GM12878 (cell line): Measurements from ENCODE around the gene SYT3. TPM values are rescaled to one million over a fixed set of nuclear protein-coding genes. Genes with fewer than 3 reads are reported as not detected.

Source experiments
- ATAC-seq: fragments of 200-7000 bp; cut with Tn5 transposase; 3 replicates; pipeline ENCODE4 v1.9.1; 2020; ENCODE audit warnings: mild to moderate bottlenecking, moderate library complexity
- BruUV-seq: library from RNA; stranded (reverse); fragments of 400-500 nt; replicated peaks from 2 replicates; lab custom pipeline; 2021; lab: Mats Ljungman, UMichigan
- CTCF ChIA-PET: fragments of 300-600 bp; sonication (Branson Sonifier 250); formaldehyde crosslinking; extraction: SDS; loops from one replicate; lab custom pipeline; 2021; ENCODE audit warnings: inconsistent platforms; lab: Yijun Ruan, JAX
- POLR2A ChIA-PET: fragments of 350-600 bp; formaldehyde crosslinking; extraction: SDS; loops from one replicate; lab custom pipeline; 2021; ENCODE audit warnings: inconsistent platforms; lab: Charles Lee
- RAD21 ChIA-PET: fragments of 300-600 bp; sonication (Branson Sonifier 250); formaldehyde crosslinking; loops from one replicate; lab custom pipeline; 2023; ENCODE audit warnings: antibody characterized with exemption; ENCODE audit not compliant: unreplicated experiment; lab: Charles Lee
- SMC1A ChIA-PET: fragments of 300-600 bp; sonication (Branson Sonifier 250); formaldehyde crosslinking; loops from one replicate; lab custom pipeline; 2023; ENCODE audit not compliant: unreplicated experiment, uncharacterized antibody; lab: Charles Lee
- DNase-seq: peaks from one replicate; pipeline ENCODE4 v3.0.0-alpha.2; 2011; ENCODE audit warnings: low read depth, low spot score
- FAIRE-seq: peaks from 3 replicates; lab custom pipeline; 2011; peaks lifted over from hg19 to GRCh38; lab: Jason Lieb, UNC
- H2AFZ ChIP-seq: 2 replicates; pipeline ENCODE4 v1.6.0; 2011; ENCODE audit warnings: low read depth, low read length, control low read depth; ENCODE audit not compliant: control insufficient read depth
- H3K27ac ChIP-seq: 2 replicates; pipeline ENCODE4 v1.5.1; 2011; ENCODE audit warnings: control low read depth; ENCODE audit not compliant: control insufficient read depth, insufficient read depth
- H3K27me3 ChIP-seq, 2 experiments: replicated peaks in 1 of 2; 2 replicates each; pipeline versions ENCODE4 v1.6.0 to v1.6.1; 2011; ENCODE audit warnings: low read length in 1 of 2; ENCODE audit not compliant: control insufficient read depth in 2 of 2, insufficient read depth in 2 of 2
- H3K36me3 ChIP-seq, 2 experiments: 2 replicates each; pipeline ENCODE4 v1.5.1; 2011; ENCODE audit warnings: low read length in 1 of 2; ENCODE audit not compliant: control insufficient read depth in 2 of 2, insufficient read depth in 2 of 2
- H3K4me1 ChIP-seq: 2 replicates; pipeline ENCODE4 v1.6.1; 2011; ENCODE audit warnings: mild to moderate bottlenecking, low read length, moderate library complexity, mixed read lengths; ENCODE audit not compliant: control insufficient read depth, insufficient read depth
- H3K4me2 ChIP-seq: 2 replicates; pipeline ENCODE4 v1.6.0; 2011; ENCODE audit warnings: control low read depth; ENCODE audit not compliant: control insufficient read depth, insufficient read depth
- H3K4me3 ChIP-seq: fragments of 200-600 bp; sonication (generic); 2 replicates; pipeline ENCODE4 v1.5.1; 2016
- H3K79me2 ChIP-seq: 2 replicates; pipeline ENCODE4 v1.6.0; 2011; ENCODE audit warnings: low read length; ENCODE audit not compliant: control insufficient read depth, insufficient read depth
- H3K9ac ChIP-seq: 2 replicates; pipeline ENCODE4 v1.8.0; 2011; ENCODE audit warnings: low read length, control low read depth, mixed read lengths; ENCODE audit not compliant: control insufficient read depth, insufficient read depth
- H3K9me3 ChIP-seq: replicated peaks from 3 replicates; pipeline ENCODE4 v1.5.1; 2011; ENCODE audit warnings: mild to moderate bottlenecking, low read length; ENCODE audit not compliant: control insufficient read depth, insufficient read depth
- H4K20me1 ChIP-seq: 2 replicates; pipeline ENCODE4 v1.6.0; 2011; ENCODE audit not compliant: control insufficient read depth, insufficient read depth
- BRCA1 ChIP-seq: IDR thresholded peaks from 2 replicates; pipeline ENCODE4 v1.6.1; 2011; ENCODE audit warnings: low read depth, low read length, improper control_type of control experiment
- CBFB ChIP-seq: IDR thresholded peaks from 2 replicates; pipeline ENCODE4 v1.6.1; 2016; ENCODE audit warnings: antibody characterized with exemption, low read depth
- CEBPB ChIP-seq, 2 experiments: fragments of 150-350 bp in 1 of 2; IDR thresholded peaks; 2 replicates each; pipeline ENCODE4 v1.6.1; 2012 to 2014; ENCODE audit warnings: low read depth in 2 of 2, low read length in 2 of 2, borderline replicate concordance in 1 of 2, inconsistent platforms in 1 of 2
- ESRRA ChIP-seq: IDR thresholded peaks from 2 replicates; pipeline ENCODE4 v1.6.1; 2012; ENCODE audit warnings: mild to moderate bottlenecking, low read length, improper control_type of control experiment
- RCOR1 ChIP-seq: conservative IDR thresholded peaks from 2 replicates; pipeline ENCODE4 v1.6.1; 2012; ENCODE audit warnings: low read depth, low read length, improper control_type of control experiment
- SPI1 ChIP-seq: IDR thresholded peaks from 2 replicates; pipeline ENCODE4 v1.6.1; 2011; ENCODE audit warnings: low read depth, mild to moderate bottlenecking, low read length, moderate library complexity, borderline replicate concordance; ENCODE audit not compliant: insufficient read depth
- ZZZ3 ChIP-seq: IDR thresholded peaks from 2 replicates; pipeline ENCODE4 v1.6.1; 2011; ENCODE audit warnings: low read depth; ENCODE audit not compliant: control insufficient read depth, insufficient read length
- in situ Hi-C: fragments of 300-500 bp; cut with MboI; formaldehyde crosslinking; loops from 9 replicates; pipeline ENCODE4 v1.14.3; 2018; ENCODE audit warnings: mixed read lengths
- intact Hi-C: fragments of 100-400 bp; cut with micrococcal nuclease; formaldehyde crosslinking; loops from one replicate; pipeline ENCODE4 v1.14.2; 2022; ENCODE audit not compliant: unreplicated experiment
- polyA plus RNA-seq, 11 experiments: library from polyadenylated mRNA; depleted of rRNA in 4 of 11; unstranded in 6 of 11; stranded (reverse) in 5 of 11; fragments of >200 nt; fragmentation: Nextera tagmentation in 4 of 11; fragmentation: Illumina TruSeq in 1 of 11; extraction: Ambion mirVana in 4 of 11; extraction: Trizol in 1 of 11; gene quantifications; 1 replicate in 1 of 11; 2 replicates in 10 of 11; pipeline versions ENCODE4 v1.2.1 to v1.2.3, GENCODE V29; 2011 to 2016; ENCODE audit warnings: inconsistent platforms in 2 of 11, missing spikeins in 2 of 11, low read depth in 1 of 11
- total RNA-seq, 4 experiments: library from RNA; depleted of rRNA in 3 of 4; stranded (reverse); fragments of >200 nt in 3 of 4; fragmentation: Illumina TruSeq in 1 of 4; extraction: Trizol in 1 of 4; gene quantifications; 2 replicates each; pipeline versions ENCODE4 v1.2.1 to v1.2.3, GENCODE V29; 2013 to 2021
- TF ChIP-seq, protein P1 (sequence below): IDR thresholded peaks from 2 replicates; pipeline ENCODE4 v1.6.1; 2011; ENCODE audit warnings: mild to moderate bottlenecking, low read depth, low read length, moderate library complexity; ENCODE audit not compliant: insufficient replicate concordance

SYT3 gene
- total and polyA plus RNA-seq, 10 of the 15 experiments (the other 5 are each of a cell fraction or from before 2014, with no cell fraction given): 0.05 to 0.18 TPM; not detected in 8

DNA sequence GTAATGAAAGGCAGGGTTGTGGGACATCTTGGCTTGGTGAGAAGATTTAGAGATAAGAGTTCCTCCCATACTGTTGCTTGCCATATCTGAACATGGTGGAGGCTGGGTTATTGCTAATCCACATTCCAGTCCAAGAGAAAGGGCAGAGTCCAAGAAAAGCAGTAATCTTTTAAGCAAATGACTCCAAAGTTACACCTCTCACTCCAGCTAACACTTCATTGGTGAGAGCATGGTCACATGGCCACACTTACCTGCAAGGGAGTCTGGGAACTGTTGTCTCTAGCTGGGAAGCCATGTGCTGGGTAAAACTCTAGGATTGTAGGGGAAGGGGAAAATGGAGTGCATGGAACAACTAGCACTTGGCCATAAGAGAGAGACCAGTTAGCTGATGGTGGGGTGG is 15.2 kb upstream of the SYT3 start:
- Histone ChIP-seq H3K9me3 (no peaks in the 10 kb centered on the region; the same call in 2 of the 3 replicates), H3K36me3 (no peaks in the 10 kb centered on the region), H4K20me1 (no peaks in the 10 kb centered on the region), H3K27ac (no peak overlapping the region), H3K4me1 (no peaks in the 10 kb centered on the region), H3K4me2 (no peak overlapping the region), H3K9ac (no peak overlapping the region), H2AFZ (no peak overlapping the region), H3K4me3 (no peak overlapping the region), H3K79me2 (no peaks in the 10 kb centered on the region), H3K27me3 (no peaks in the 10 kb centered on the region)
- in situ Hi-C loops: no loop called here
- no peak for ATAC-seq
- POLR2A ChIA-PET: interaction anchor here (1.6 kb wide), 1 partner anchor 11 kb away, joined by 4 read pairs; no protein-coding TSS in a partner anchor
- FAIRE-seq: no peak
- intact Hi-C loops: no loop called here
- RAD21 ChIA-PET: no interaction called here
- SMC1A ChIA-PET: no interaction called here
- no peak for TF ChIP-seq SPI1
- no peak for TF ChIP-seq CEBPB (IDR thresholded peaks at IDR 0.05; ENCODE audit: borderline replicate concordance in 1 of 2, low read depth in 2 of 2, low read length in 2 of 2)
- no peak for TF ChIP-seq ESRRA
- no peak for TF ChIP-seq RCOR1
- TF ChIP-seq, protein P1, sequence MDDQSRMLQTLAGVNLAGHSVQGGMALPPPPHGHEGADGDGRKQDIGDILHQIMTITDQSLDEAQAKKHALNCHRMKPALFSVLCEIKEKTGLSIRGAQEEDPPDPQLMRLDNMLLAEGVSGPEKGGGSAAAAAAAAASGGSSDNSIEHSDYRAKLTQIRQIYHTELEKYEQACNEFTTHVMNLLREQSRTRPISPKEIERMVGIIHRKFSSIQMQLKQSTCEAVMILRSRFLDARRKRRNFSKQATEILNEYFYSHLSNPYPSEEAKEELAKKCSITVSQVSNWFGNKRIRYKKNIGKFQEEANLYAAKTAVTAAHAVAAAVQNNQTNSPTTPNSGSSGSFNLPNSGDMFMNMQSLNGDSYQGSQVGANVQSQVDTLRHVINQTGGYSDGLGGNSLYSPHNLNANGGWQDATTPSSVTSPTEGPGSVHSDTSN: no peak
- no peak for TF ChIP-seq CBFB
- TF ChIP-seq BRCA1: no peak
- no peak for TF ChIP-seq ZZZ3
- CTCF ChIA-PET: no interaction called here
- BruUV-seq: no TSS peak
- no peak for DNase-seq
